ENCODE data around the gene DNAAF5.
"Not testable (repeated sequence)": the region's sequence is repeated elsewhere in the genome, so short reads cannot be mapped to it uniquely, and the experiment has no call there.

DNAAF5 gene

DNA sequence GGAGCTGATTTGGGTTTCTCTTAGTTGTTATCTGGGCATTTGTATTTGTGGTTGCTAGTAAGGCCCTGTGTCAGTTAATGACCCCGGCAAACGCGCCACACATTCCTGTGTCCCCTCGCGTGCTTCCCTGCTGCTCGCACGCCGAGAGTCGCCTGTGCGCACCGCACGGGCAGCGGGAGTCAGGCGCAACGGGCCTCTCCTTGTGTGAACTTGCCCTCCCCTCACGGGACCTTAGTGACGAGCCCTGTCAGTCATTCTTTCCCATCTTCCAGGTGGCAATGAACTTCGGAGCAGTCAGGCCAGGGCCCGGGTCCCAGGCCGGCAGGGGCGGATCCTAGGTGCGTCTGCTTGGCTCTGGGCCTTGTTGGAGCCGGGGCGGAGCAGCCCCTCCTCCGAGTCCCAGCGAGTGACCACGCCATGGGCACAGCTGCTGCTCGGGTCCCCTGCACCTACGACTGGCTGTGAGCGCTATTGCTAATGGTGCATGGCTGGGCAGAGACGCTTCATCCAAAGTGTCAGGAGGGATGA, 13.0 kb downstream of the DNAAF5 start:
- Histone ChIP-seq H3K36me3 (ENCODE audit: control insufficient read depth in 5 of 5, insufficient read depth in 5 of 5, low read length in 5 of 5) (peaks cover 0 to 47% (median 37%) of the 10 kb centered on the region in 5 donors), H3K9me3 (ENCODE audit: control insufficient read depth in 5 of 5, low read length in 5 of 5) (peaks cover 0 to 9% (median 9%) of the 10 kb centered on the region in 5 donors), H3K9ac (ENCODE audit: low read length in 5 of 5) (no peak overlapping the region), H3K4me3 (ENCODE audit: low read depth in 1 of 5, low read length in 5 of 5) (no peak overlapping the region), H3K4me1 (ENCODE audit: control insufficient read depth in 5 of 5, insufficient read depth in 5 of 5, low read length in 5 of 5) (no peaks in the 10 kb centered on the region), H3K27ac (ENCODE audit: low read depth, low read length) (no peak overlapping the region), H3K27me3 (ENCODE audit: control insufficient read depth in 5 of 5, insufficient read depth in 4 of 5, low read length in 5 of 5) (no peaks in the 10 kb centered on the region)

DNA sequence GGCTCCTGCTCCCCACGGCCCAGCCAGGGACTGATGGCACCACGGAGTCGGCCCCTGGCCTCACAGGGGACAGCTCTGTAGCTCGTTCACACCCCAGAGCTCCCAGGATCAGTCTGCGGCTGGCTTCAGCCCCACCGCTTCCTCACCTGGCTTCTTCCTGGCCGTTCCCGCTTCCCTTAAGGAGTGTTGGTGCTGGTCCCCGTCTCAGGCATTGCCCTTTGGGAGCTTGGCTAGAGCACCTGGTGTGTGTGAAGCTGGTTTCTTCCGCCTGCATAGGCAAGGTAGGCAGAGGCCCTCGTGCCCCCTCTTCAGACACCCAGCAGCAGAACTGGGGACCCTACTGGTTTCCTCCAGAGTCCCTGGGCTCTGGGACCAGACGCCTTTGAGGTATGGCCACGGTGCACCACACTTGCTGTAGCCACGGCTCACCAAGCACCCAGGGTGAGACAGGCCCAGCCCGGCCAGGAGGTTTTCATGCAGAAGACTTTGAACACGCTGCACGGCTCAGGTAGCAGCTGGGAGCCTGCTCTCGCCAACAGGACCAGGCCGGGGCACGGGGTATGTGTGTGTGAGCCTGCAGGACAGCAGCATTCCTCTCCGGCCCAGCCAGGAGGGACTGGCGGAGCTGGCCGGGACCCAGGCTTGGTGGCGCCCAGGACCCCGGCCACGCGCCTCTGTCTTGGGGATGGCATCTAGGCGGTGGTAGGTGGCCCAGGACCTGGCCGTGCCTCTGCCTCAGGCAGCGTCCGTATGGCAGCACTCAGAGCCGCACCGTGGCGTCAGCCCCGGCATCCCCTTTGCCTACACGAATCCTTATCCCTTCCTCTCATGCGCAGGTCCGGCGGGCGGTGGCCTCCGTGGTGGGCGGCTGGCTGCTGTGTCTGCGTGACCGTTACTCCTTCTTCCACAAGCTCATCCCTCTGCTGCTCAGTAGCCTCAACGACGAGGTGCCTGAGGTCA, 13.8 kb downstream of the DNAAF5 start:
- Histone ChIP-seq H3K4me3 (ENCODE audit: low read depth in 1 of 5, low read length in 5 of 5) (no peak overlapping the region), H3K27ac (ENCODE audit: low read depth, low read length) (no peak overlapping the region), H3K27me3 (ENCODE audit: control insufficient read depth in 5 of 5, insufficient read depth in 4 of 5, low read length in 5 of 5) (no peaks in the 10 kb centered on the region), H3K9me3 (ENCODE audit: control insufficient read depth in 5 of 5, low read length in 5 of 5) (peaks cover 0 to 1% (median 1%) of the 10 kb centered on the region in 5 donors), H3K4me1 (ENCODE audit: control insufficient read depth in 5 of 5, insufficient read depth in 5 of 5, low read length in 5 of 5) (no peaks in the 10 kb centered on the region), H3K9ac (ENCODE audit: low read length in 5 of 5) (no peak overlapping the region), H3K36me3 (ENCODE audit: control insufficient read depth in 5 of 5, insufficient read depth in 5 of 5, low read length in 5 of 5) (peaks cover 0 to 47% (median 37%) of the 10 kb centered on the region in 5 donors)

DNA sequence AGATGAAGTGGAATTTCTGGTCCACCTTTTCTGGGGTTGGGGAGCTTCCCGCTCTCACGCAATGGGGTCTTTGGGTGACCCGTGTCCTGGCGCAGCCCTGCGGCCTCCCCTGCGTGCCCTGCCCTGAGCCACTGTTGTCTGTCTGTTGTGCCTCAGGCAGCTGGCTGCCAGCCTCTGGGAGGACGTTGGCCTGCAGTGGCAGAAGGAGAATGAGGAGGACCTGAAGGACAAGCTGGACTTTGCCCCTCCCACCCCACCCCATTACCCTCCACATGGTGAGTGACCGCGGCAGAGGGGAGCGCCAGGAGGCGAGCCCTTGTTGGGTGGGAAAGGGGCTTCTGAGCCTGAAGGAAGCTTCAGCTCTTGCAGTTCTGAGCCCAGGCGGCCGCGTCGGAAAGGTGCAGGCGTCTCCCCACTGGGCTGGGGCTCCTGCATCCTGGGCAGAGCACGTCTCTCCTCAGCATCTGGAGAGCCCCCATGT, 14.7 kb downstream of the DNAAF5 start:
- H3K27ac ChIP-seq (ENCODE audit: low read depth, low read length), result no peak overlapping the region
- H3K36me3 ChIP-seq (ENCODE audit: control insufficient read depth in 5 of 5, insufficient read depth in 5 of 5, low read length in 5 of 5), result peaks cover 0 to 51% (median 41%) of the 10 kb centered on the region in 5 donors
- H3K4me3 ChIP-seq (ENCODE audit: low read depth in 1 of 5, low read length in 5 of 5), result no peak overlapping the region
- no peaks in the 10 kb centered on the region for H3K9me3 ChIP-seq (ENCODE audit: control insufficient read depth in 5 of 5, low read length in 5 of 5)
- peaks cover 0 to 2% (median 0%) of the 10 kb centered on the region in 5 donors for H3K4me1 ChIP-seq (ENCODE audit: control insufficient read depth in 5 of 5, insufficient read depth in 5 of 5, low read length in 5 of 5)
- no peak overlapping the region for H3K9ac ChIP-seq (ENCODE audit: low read length in 5 of 5)
- H3K27me3 ChIP-seq (ENCODE audit: control insufficient read depth in 5 of 5, insufficient read depth in 4 of 5, low read length in 5 of 5), result no peaks in the 10 kb centered on the region

DNA sequence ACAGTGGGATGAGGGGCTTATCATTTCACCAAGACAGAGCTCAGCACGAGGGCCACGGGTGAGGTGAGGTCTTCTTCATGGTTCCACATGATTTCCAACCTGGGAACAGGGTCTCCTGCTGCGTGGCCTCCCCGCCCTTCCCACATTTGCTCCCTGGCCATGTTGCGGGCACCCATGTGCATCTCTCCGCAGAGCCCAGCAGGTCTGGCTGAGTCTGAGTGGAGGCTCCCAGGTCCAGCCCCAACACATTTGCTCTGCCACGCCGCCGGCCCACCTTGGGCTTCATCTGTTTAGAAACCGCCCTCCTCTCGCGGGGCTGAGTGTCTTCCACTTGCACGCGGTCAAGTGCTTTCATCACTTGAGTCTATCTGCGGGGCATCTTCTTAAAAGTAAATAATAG, 15.4 kb downstream of the DNAAF5 start:
- H3K9ac ChIP-seq (ENCODE audit: low read length in 5 of 5), result no peak overlapping the region
- H3K27ac ChIP-seq (ENCODE audit: low read depth, low read length), result no peak overlapping the region
- H3K4me1 ChIP-seq (ENCODE audit: control insufficient read depth in 5 of 5, insufficient read depth in 5 of 5, low read length in 5 of 5), result peaks cover 0 to 2% (median 0%) of the 10 kb centered on the region in 5 donors
- no peak overlapping the region for H3K4me3 ChIP-seq (ENCODE audit: low read depth in 1 of 5, low read length in 5 of 5)
- peaks cover 0 to 53% (median 41%) of the 10 kb centered on the region in 5 donors for H3K36me3 ChIP-seq (ENCODE audit: control insufficient read depth in 5 of 5, insufficient read depth in 5 of 5, low read length in 5 of 5)
- no peaks in the 10 kb centered on the region for H3K9me3 ChIP-seq (ENCODE audit: control insufficient read depth in 5 of 5, low read length in 5 of 5)
- H3K27me3 ChIP-seq (ENCODE audit: control insufficient read depth in 5 of 5, insufficient read depth in 4 of 5, low read length in 5 of 5), result no peaks in the 10 kb centered on the region

DNA sequence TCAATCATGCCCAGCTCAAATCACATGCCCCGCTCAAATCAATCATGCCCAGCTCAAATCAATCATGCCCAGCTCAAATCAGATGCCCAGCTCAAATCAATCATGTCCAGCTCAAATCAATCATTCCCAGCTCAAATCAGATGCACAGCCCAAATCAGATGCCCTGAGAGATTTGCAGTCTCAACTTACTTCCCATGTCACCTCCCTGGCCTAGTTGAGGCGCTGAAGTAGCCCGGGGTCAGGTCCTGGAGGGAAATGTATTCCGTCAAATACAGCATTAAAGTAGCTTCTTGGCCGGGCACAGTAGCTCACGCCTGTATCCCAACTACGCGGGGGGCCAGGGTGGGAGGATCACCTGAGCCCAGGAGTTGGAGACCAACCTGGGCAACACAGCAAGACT, 16.3 kb downstream of the DNAAF5 start:
- no peak overlapping the region for H3K4me3 ChIP-seq (ENCODE audit: low read depth in 1 of 5, low read length in 5 of 5)
- H3K9me3 ChIP-seq (ENCODE audit: control insufficient read depth in 5 of 5, low read length in 5 of 5), result no peaks in the 10 kb centered on the region
- H3K27me3 ChIP-seq (ENCODE audit: control insufficient read depth in 5 of 5, insufficient read depth in 4 of 5, low read length in 5 of 5), result no peaks in the 10 kb centered on the region
- H3K9ac ChIP-seq (ENCODE audit: low read length in 5 of 5), result no peak overlapping the region
- no peak overlapping the region for H3K27ac ChIP-seq (ENCODE audit: low read depth, low read length)
- peaks cover 0 to 58% (median 43%) of the 10 kb centered on the region in 5 donors for H3K36me3 ChIP-seq (ENCODE audit: control insufficient read depth in 5 of 5, insufficient read depth in 5 of 5, low read length in 5 of 5)
- H3K4me1 ChIP-seq (ENCODE audit: control insufficient read depth in 5 of 5, insufficient read depth in 5 of 5, low read length in 5 of 5), result peaks cover 0 to 2% (median 0%) of the 10 kb centered on the region in 5 donors

DNA sequence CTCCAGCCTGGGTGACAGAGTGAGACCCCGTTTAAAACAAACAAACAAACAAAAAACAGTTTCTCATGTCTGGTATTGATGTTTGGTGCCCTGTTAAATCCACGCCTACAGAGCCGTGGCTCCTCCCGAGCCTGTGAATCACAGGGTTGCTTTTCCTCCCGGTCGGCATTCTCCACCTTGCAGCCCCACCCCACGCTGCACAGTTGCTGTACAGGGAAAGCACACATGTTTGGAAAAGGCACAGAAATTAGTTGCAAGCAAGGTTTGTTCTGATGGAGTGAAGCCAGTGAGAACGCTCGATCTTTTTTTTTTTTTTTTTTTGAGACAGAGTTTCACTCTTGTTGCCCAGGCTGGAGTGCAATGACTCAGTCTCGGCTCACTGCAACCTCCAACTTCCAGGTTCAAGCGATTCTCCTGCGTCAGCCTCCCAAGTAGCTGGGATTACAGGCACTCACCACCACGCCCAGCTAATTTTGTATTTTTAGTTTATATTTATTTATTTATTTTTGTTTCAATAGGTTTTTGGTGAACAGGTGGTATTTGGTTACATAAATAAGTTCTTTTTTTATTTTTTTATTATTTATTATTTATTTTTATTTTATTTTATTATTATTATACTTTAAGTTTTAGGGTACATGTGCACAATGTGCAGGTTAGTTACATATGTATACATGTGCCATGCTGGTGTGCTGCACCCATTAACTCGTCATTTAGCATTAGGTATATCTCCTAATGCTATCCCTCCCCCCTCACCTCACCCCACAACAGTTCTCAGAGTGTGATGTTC, 17.0 kb downstream of the DNAAF5 start:
- not testable (repeated sequence) for H3K9ac ChIP-seq (ENCODE audit: low read length in 5 of 5); H3K27ac ChIP-seq (ENCODE audit: low read depth, low read length); H3K4me3 ChIP-seq (ENCODE audit: low read depth in 1 of 5, low read length in 5 of 5); H3K27me3 ChIP-seq (ENCODE audit: control insufficient read depth in 5 of 5, insufficient read depth in 4 of 5, low read length in 5 of 5); H3K4me1 ChIP-seq (ENCODE audit: control insufficient read depth in 5 of 5, insufficient read depth in 5 of 5, low read length in 5 of 5); H3K9me3 ChIP-seq (ENCODE audit: control insufficient read depth in 5 of 5, low read length in 5 of 5)
- H3K36me3 ChIP-seq (ENCODE audit: control insufficient read depth in 5 of 5, insufficient read depth in 5 of 5, low read length in 5 of 5), result peaks cover 0 to 58% (median 43%) of the 10 kb centered on the region in 5 donors

DNA sequence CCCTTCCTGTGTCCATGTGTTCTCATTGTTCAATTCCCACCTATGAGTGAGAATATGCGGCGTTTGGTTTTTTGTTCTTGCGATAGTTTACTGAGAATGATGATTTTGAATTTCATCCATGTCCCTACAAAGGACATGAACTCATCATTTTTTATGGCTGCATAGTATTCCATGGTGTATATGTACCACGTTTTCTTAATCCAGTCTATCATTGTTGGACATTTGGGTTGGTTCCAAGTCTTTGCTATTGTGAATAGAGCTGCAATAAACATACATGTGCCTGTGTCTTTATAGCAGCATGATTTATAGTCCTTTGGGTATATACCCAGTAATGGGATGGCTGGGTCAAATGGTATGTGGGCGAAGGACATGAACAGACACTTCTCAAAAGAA, 17.6 kb downstream of the DNAAF5 start:
- H3K9me3 ChIP-seq (ENCODE audit: control insufficient read depth in 5 of 5, low read length in 5 of 5); H3K9ac ChIP-seq (ENCODE audit: low read length in 5 of 5); H3K27ac ChIP-seq (ENCODE audit: low read depth, low read length); H3K4me3 ChIP-seq (ENCODE audit: low read depth in 1 of 5, low read length in 5 of 5); H3K4me1 ChIP-seq (ENCODE audit: control insufficient read depth in 5 of 5, insufficient read depth in 5 of 5, low read length in 5 of 5); H3K27me3 ChIP-seq (ENCODE audit: control insufficient read depth in 5 of 5, insufficient read depth in 4 of 5, low read length in 5 of 5): not testable (repeated sequence)
- H3K36me3 ChIP-seq (ENCODE audit: control insufficient read depth in 5 of 5, insufficient read depth in 5 of 5, low read length in 5 of 5), result peaks cover 0 to 58% (median 43%) of the 10 kb centered on the region in 5 donors

DNA sequence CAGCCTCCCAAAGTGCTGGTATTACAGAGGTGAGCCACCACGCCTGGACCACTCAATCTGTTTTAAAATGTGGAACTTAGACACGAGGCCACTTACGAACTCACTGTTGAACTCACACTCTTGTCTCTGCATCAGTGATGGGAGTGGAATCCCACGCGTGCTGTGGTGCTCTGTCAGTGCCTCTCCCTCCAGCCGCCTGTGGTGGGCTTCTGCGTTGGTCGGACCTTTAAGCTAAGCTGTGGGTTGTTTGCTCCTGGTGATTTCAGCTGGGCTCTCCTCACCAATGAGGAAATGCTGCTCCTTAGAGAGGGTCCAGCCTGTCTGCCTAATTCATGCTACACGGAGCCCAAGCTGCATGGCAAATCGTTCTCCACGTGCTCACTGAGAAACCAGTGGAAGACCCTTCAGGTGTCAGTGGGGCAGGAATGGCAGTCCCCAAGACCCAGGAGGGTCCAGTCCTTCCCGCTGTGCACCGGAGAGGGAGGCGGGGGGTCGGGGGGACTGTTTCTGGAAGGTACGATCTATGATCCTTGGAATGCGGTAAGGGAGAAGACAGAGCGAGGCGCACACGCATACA, 18.4 kb downstream of the DNAAF5 start:
- Histone ChIP-seq H3K4me3 (ENCODE audit: low read depth in 1 of 5, low read length in 5 of 5) (no peak overlapping the region), H3K9me3 (ENCODE audit: control insufficient read depth in 5 of 5, low read length in 5 of 5) (no peaks in the 10 kb centered on the region), H3K27me3 (ENCODE audit: control insufficient read depth in 5 of 5, insufficient read depth in 4 of 5, low read length in 5 of 5) (no peaks in the 10 kb centered on the region), H3K9ac (ENCODE audit: low read length in 5 of 5) (no peak overlapping the region), H3K36me3 (ENCODE audit: control insufficient read depth in 5 of 5, insufficient read depth in 5 of 5, low read length in 5 of 5) (peaks cover 0 to 51% (median 43%) of the 10 kb centered on the region in 5 donors), H3K4me1 (ENCODE audit: control insufficient read depth in 5 of 5, insufficient read depth in 5 of 5, low read length in 5 of 5) (peaks cover 0 to 2% (median 0%) of the 10 kb centered on the region in 5 donors), H3K27ac (ENCODE audit: low read depth, low read length) (no peak overlapping the region)

DNA sequence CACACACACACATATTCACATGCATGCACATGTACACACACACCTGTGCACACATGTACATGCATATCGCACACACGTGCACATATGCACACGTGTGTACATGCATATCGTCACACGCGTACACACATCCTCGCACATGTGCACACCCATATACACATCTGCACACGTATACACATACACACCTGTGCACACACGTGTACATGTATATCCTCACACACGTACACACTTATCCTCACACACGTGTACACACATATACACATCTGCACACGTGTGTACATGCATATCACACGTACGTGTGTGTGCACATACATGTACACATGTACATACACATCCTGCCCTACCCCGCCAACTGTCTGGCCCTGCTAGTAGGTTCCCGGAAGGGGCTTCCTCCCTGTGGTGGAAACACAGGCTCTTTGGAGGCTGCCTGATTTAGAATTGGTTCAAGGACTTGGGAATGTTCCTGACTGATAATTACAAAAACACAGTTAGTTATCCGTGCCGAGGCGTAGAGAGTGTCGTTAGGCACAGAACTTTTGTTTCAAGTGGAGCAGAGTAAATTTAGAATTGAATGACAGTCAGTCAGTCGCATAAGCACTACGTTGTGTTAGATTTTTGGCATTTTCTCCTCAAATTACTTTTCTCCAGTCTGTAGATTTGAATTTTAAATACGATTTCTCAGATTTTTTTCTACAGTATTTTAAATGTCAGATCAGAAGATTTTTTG, 19.1 kb downstream of the DNAAF5 start:
- Histone ChIP-seq H3K9ac (ENCODE audit: low read length in 5 of 5) (no peak overlapping the region), H3K4me1 (ENCODE audit: control insufficient read depth in 5 of 5, insufficient read depth in 5 of 5, low read length in 5 of 5) (peaks cover 0 to 2% (median 0%) of the 10 kb centered on the region in 5 donors), H3K4me3 (ENCODE audit: low read depth in 1 of 5, low read length in 5 of 5) (no peak overlapping the region), H3K27me3 (ENCODE audit: control insufficient read depth in 5 of 5, insufficient read depth in 4 of 5, low read length in 5 of 5) (no peaks in the 10 kb centered on the region), H3K27ac (ENCODE audit: low read depth, low read length) (no peak overlapping the region), H3K9me3 (ENCODE audit: control insufficient read depth in 5 of 5, low read length in 5 of 5) (no peaks in the 10 kb centered on the region), H3K36me3 (ENCODE audit: control insufficient read depth in 5 of 5, insufficient read depth in 5 of 5, low read length in 5 of 5) (peaks cover 0 to 50% (median 42%) of the 10 kb centered on the region in 5 donors)

Measured in subcutaneous abdominal adipose tissue (tissue), 5 donors.